NCI-H2081 treated with DMSO at 0.1 percent for 48 hours (cell line): Measurements from ENCODE around the gene NELL1.

Experiments
- DNase-seq: peaks from one replicate; lab custom pipeline; 2025; lab: John Stamatoyannopoulos, UW

Gene NELL1

GRCh38 chr11:20668131-20668809 is 1.1 kb upstream of the NELL1 start:
- DNase-seq = no peak

GRCh38 chr11:20669820-20670684 is 666 bp downstream of the NELL1 start:
- no peak for DNase-seq

- DNase-seq = no peak
Measured at GRCh38 chr11:20670932-20671403, 1.6 kb downstream of the NELL1 start.

GRCh38 chr11:20671856-20672546 is 2.6 kb downstream of the NELL1 start:
- DNase-seq = no peak

GRCh38 chr11:20672575-20672974 is 3.2 kb downstream of the NELL1 start:
- no peak for DNase-seq

- DNase-seq = no peak
Measured at GRCh38 chr11:20676658-20677057, 7.3 kb downstream of the NELL1 start.

GRCh38 chr11:20688761-20689160 is 19.4 kb downstream of the NELL1 start:
- DNase-seq = no peak

- DNase-seq = no peak
Measured at GRCh38 chr11:20707876-20708275, 38.5 kb downstream of the NELL1 start.

- no peak for DNase-seq
Measured at GRCh38 chr11:20712912-20713311, 43.5 kb downstream of the NELL1 start.

- DNase-seq = no peak
Measured at GRCh38 chr11:20715464-20715863, 46.1 kb downstream of the NELL1 start.

GRCh38 chr11:20715931-20716330 is 46.5 kb downstream of the NELL1 start:
- no peak for DNase-seq

GRCh38 chr11:20719821-20720220 is 50.4 kb downstream of the NELL1 start:
- DNase-seq = no peak

- DNase-seq = no peak
Measured at GRCh38 chr11:20723366-20723765, 54.0 kb downstream of the NELL1 start.

- DNase-seq = no peak
Measured at GRCh38 chr11:20729597-20730105, 60.3 kb downstream of the NELL1 start.

GRCh38 chr11:20731676-20732215 is 62.4 kb downstream of the NELL1 start:
- no peak for DNase-seq

GRCh38 chr11:20739107-20739506 is 69.7 kb downstream of the NELL1 start:
- no peak for DNase-seq

- no peak for DNase-seq
Measured at GRCh38 chr11:20739577-20739976, 70.2 kb downstream of the NELL1 start.

GRCh38 chr11:20754933-20755332 is 85.5 kb downstream of the NELL1 start:
- DNase-seq = no peak

GRCh38 chr11:20759541-20759940 is 90.2 kb downstream of the NELL1 start:
- no peak for DNase-seq

- DNase-seq = no peak
Measured at GRCh38 chr11:20760811-20761210, 91.4 kb downstream of the NELL1 start.

GRCh38 chr11:20762116-20762844 is 92.9 kb downstream of the NELL1 start:
- DNase-seq = peak; percentile 18
